SK-N-SH (cell line): Measurements from ENCODE around the gene RBMS3. TPM values are rescaled to one million over a fixed set of nuclear protein-coding genes. Genes with fewer than 3 reads are reported as not detected.

ENCODE experiments used
- CTCF ChIA-PET: fragments of 300-600, 350-600 bp; formaldehyde crosslinking; extraction: SDS; loops from one replicate; lab custom pipeline; 2021; lab: Yijun Ruan, JAX
- POLR2A ChIA-PET: fragments of 350-600 bp; sonication (Branson Sonifier 250); formaldehyde crosslinking; extraction: SDS; loops from one replicate; lab custom pipeline; 2020; ENCODE audit warnings: antibody characterized with exemption, inconsistent platforms; lab: Yijun Ruan, JAX
- DNase-seq: peaks from one replicate; pipeline ENCODE4 v3.0.0; 2012
- H2AFZ ChIP-seq: fragments of 200-600 bp; sonication (generic); 2 replicates; pipeline ENCODE4 v1.8.1; 2016; ENCODE audit warnings: antibody characterized with exemption, mild to moderate bottlenecking, low read depth
- H3F3A ChIP-seq: fragments of 200-600 bp; sonication (generic); replicated peaks from 2 replicates; pipeline ENCODE3; 2016; ENCODE audit warnings: antibody characterized with exemption, mild to moderate bottlenecking; ENCODE audit not compliant: insufficient read depth
- H3K27ac ChIP-seq, 2 experiments: fragments of 200-500 bp in 1 of 2; fragments of 200-600 bp in 1 of 2; sonication (Bioruptor generic) in 1 of 2; sonication (generic), shearing (Covaris generic) in 1 of 2; 2 replicates each; pipeline versions ENCODE4 v1.5.1 to v1.6.1; 2014 to 2016; ENCODE audit warnings: low read depth in 2 of 2, inconsistent platforms in 1 of 2, low read length in 1 of 2, mild to moderate bottlenecking in 1 of 2, mixed read lengths in 1 of 2
- H3K27me3 ChIP-seq: fragments of 200-600 bp; sonication (generic), shearing (Covaris generic); 2 replicates; pipeline ENCODE4 v1.6.1; 2016; ENCODE audit warnings: mixed run types; ENCODE audit not compliant: insufficient read depth
- H3K36me3 ChIP-seq, 2 experiments: fragments of 200-500 bp in 1 of 2; fragments of 200-600 bp in 1 of 2; sonication (Bioruptor generic) in 1 of 2; sonication (generic) in 1 of 2; replicated peaks in 1 of 2; 2 replicates each; pipeline versions ENCODE3 to v1.5.1; 2014 to 2016; ENCODE audit warnings: low read length in 1 of 2, mild to moderate bottlenecking in 1 of 2; ENCODE audit not compliant: insufficient read depth in 2 of 2, control insufficient read depth in 1 of 2
- H3K4me1 ChIP-seq, 2 experiments: fragments of 200-500 bp in 1 of 2; fragments of 200-600 bp in 1 of 2; sonication (Bioruptor generic) in 1 of 2; sonication (generic), shearing (Covaris generic) in 1 of 2; 2 replicates each; pipeline versions ENCODE4 v1.5.1 to v1.6.1; 2014 to 2016; ENCODE audit warnings: low read depth in 1 of 2, low read length in 1 of 2, mixed run types in 1 of 2; ENCODE audit not compliant: insufficient read depth in 2 of 2, control insufficient read depth in 1 of 2
- H3K4me2 ChIP-seq: fragments of 200-600 bp; sonication (generic), shearing (Covaris generic); 2 replicates; pipeline ENCODE4 v1.6.1; 2017; ENCODE audit warnings: mixed run types
- H3K4me3 ChIP-seq, 2 experiments: fragments of 200-500 bp in 1 of 2; fragments of 200-600 bp in 1 of 2; sonication (Bioruptor generic) in 1 of 2; sonication (generic), shearing (Covaris generic) in 1 of 2; 2 replicates each; pipeline versions ENCODE4 v1.5.1 to v1.8.1; 2014 to 2016; ENCODE audit warnings: low read depth in 2 of 2, inconsistent platforms in 1 of 2, low read length in 1 of 2, mild to moderate bottlenecking in 1 of 2, mixed read lengths in 1 of 2, moderate library complexity in 1 of 2
- H3K79me2 ChIP-seq: fragments of 200-600 bp; sonication (generic); 2 replicates; pipeline ENCODE4 v1.8.1; 2017; ENCODE audit warnings: mild to moderate bottlenecking; ENCODE audit not compliant: insufficient read depth
- H3K9ac ChIP-seq: fragments of 200-600 bp; sonication (generic); 2 replicates; pipeline ENCODE4 v1.6.1; 2017; ENCODE audit warnings: mixed run types
- H3K9me2 ChIP-seq: fragments of 200-600 bp; sonication (generic); 2 replicates; pipeline ENCODE4 v1.6.1; 2017; ENCODE audit warnings: mixed run types
- H3K9me3 ChIP-seq: fragments of 200-600 bp; sonication (generic); 2 replicates; pipeline ENCODE4 v1.6.1; 2017; ENCODE audit warnings: mixed run types, mild to moderate bottlenecking, moderate library complexity
- H4K20me1 ChIP-seq: fragments of 200-600 bp; sonication (generic); 2 replicates; pipeline ENCODE4 v1.6.1; 2017; ENCODE audit warnings: mild to moderate bottlenecking, mixed run types; ENCODE audit not compliant: insufficient read depth
- CHD2 ChIP-seq: fragments of 150-350 bp; IDR thresholded peaks from 2 replicates; pipeline ENCODE4 v1.6.1; 2018; ENCODE audit warnings: low read length; ENCODE audit not compliant: partially characterized antibody
- ELF1 ChIP-seq: IDR thresholded peaks from 2 replicates; pipeline ENCODE4 v1.4.0; 2012
- EP300 ChIP-seq, 2 experiments: IDR thresholded peaks; 2 replicates each; pipeline versions ENCODE4 v1.4.0 to v1.6.1; 2012; ENCODE audit warnings: borderline replicate concordance in 1 of 2, low read depth in 1 of 2, low read length in 1 of 2
- FOXJ3 ChIP-seq: sonication (generic); formaldehyde crosslinking; IDR thresholded peaks from 2 replicates; pipeline ENCODE4 v1.5.1; 2020; ENCODE audit warnings: mild to moderate bottlenecking, missing genetic modification reagents
- FOXM1 ChIP-seq: IDR thresholded peaks from 2 replicates; pipeline ENCODE4 v1.4.0; 2012; ENCODE audit warnings: low read depth, mild to moderate bottlenecking
- GABPA ChIP-seq: IDR thresholded peaks from 2 replicates; pipeline ENCODE4 v1.4.0; 2012; ENCODE audit warnings: low read depth, mild to moderate bottlenecking
- IRF3 ChIP-seq: fragments of 150-350 bp; IDR thresholded peaks from 2 replicates; pipeline ENCODE4 v1.6.1; 2016; ENCODE audit warnings: mild to moderate bottlenecking, low read depth, low read length
- JUND ChIP-seq: IDR thresholded peaks from 2 replicates; pipeline ENCODE4 v1.4.0; 2012
- MXI1 ChIP-seq: IDR thresholded peaks from 2 replicates; pipeline ENCODE4 v1.6.1; 2012; ENCODE audit warnings: mild to moderate bottlenecking, low read depth, low read length, improper control_type of control experiment
- NFIC ChIP-seq: IDR thresholded peaks from 2 replicates; pipeline ENCODE4 v1.4.0; 2012; ENCODE audit warnings: borderline replicate concordance
- NRF1 ChIP-seq: IDR thresholded peaks from 2 replicates; pipeline ENCODE4 v1.6.1; 2012; ENCODE audit warnings: low read depth, mild to moderate bottlenecking, low read length
- PBX3 ChIP-seq: IDR thresholded peaks from 2 replicates; pipeline ENCODE4; 2012
- POLR2AphosphoS5 ChIP-seq: IDR thresholded peaks from 2 replicates; pipeline ENCODE4 v1.6.1; 2012; ENCODE audit warnings: low read depth, low read length
- RAD21 ChIP-seq: IDR thresholded peaks from 2 replicates; pipeline ENCODE4 v1.6.1; 2012; ENCODE audit warnings: mild to moderate bottlenecking, low read length
- RCOR1 ChIP-seq: fragments of 150-350 bp; IDR thresholded peaks from 2 replicates; pipeline ENCODE4 v1.6.1; 2017; ENCODE audit warnings: antibody characterized with exemption, low read length
- SIN3A ChIP-seq: IDR thresholded peaks from 2 replicates; pipeline ENCODE4 v1.6.1; 2012; ENCODE audit warnings: low read depth, mild to moderate bottlenecking, low read length, moderate library complexity, borderline replicate concordance
- TCF12 ChIP-seq: IDR thresholded peaks from 2 replicates; pipeline ENCODE4 v1.4.0; 2012
- TEAD4 ChIP-seq: IDR thresholded peaks from 2 replicates; pipeline ENCODE4 v1.4.0; 2012; ENCODE audit warnings: mild to moderate bottlenecking, borderline replicate concordance; ENCODE audit not compliant: insufficient read depth
- WGBS: methylation state at CpG from one replicate; pipeline ENCODE4 v1.1.6; 2017; ENCODE audit warnings: low lambda C conversion rate; 5-methylcytosine and 5-hydroxymethylcytosine counted together
- polyA plus RNA-seq, 3 experiments: library from polyadenylated mRNA; depleted of rRNA; stranded (reverse); fragments of >200 nt; gene quantifications; 2 replicates each; pipeline ENCODE4 v1.2.3, GENCODE V29; 2012
- TF ChIP-seq, protein P1 (sequence below): IDR thresholded peaks from 2 replicates; pipeline ENCODE4 v1.4.0; 2012; ENCODE audit warnings: low read depth, borderline replicate concordance

The RBMS3 gene
- polyA plus RNA-seq, 1 of the 3 experiments (the other 2 are of a cell fraction) = 8.2 TPM

GRCh38 chr3:29637068-29637467, 356.2 kb downstream of the RBMS3 start:
- TF ChIP-seq SIN3A (no peak), EP300 (IDR thresholded peaks at IDR 0.05; ENCODE audit: borderline replicate concordance in 1 of 2, low read depth in 1 of 2, low read length in 1 of 2) (no peak), IRF3 (no peak), FOXM1 (no peak), PBX3 (no peak), MXI1 (no peak), TEAD4 (no peak), CHD2 (no peak), GABPA (no peak), TCF12 (no peak), NRF1 (no peak), FOXJ3 (no peak), JUND (no peak), RAD21 (no peak)
- TF ChIP-seq, protein P1, sequence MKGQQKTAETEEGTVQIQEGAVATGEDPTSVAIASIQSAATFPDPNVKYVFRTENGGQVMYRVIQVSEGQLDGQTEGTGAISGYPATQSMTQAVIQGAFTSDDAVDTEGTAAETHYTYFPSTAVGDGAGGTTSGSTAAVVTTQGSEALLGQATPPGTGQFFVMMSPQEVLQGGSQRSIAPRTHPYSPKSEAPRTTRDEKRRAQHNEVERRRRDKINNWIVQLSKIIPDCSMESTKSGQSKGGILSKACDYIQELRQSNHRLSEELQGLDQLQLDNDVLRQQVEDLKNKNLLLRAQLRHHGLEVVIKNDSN = no peak
- Histone ChIP-seq H3K9me2 (no peaks in the 10 kb centered on the region), H3F3A (peaks cover 19% of the 10 kb centered on the region), H2AFZ (no peak overlapping the region), H3K36me3 (peaks cover 11 to 13% of the 10 kb centered on the region in 2 experiments), H3K27me3 (no peaks in the 10 kb centered on the region), H3K4me3 (no peak overlapping the region), H4K20me1 (no peaks in the 10 kb centered on the region), H3K79me2 (peaks cover 53% of the 10 kb centered on the region), H3K27ac (peak overlapping the region in 1 of 2 experiments; percentile 100; a peak in 2 of 4 replicates), H3K4me2 (no peak overlapping the region), H3K9ac (no peak overlapping the region), H3K4me1 (peaks cover 0 to 20% of the 10 kb centered on the region in 2 experiments; a peak in 3 of 4 replicates), H3K9me3 (no peaks in the 10 kb centered on the region)
- ChIA-PET POLR2A (no interaction called here), CTCF (no interaction called here)
- WGBS = 97% methylated on average over 3 of the region's 3 CpGs
- DNase-seq = no peak

- Histone ChIP-seq H3K27me3 (no peaks in the 10 kb centered on the region), H3K4me1 (peaks cover 13 to 41% of the 10 kb centered on the region in 2 experiments; a peak in 3 of 4 replicates), H4K20me1 (no peaks in the 10 kb centered on the region), H3K9me3 (no peaks in the 10 kb centered on the region), H3K4me3 (peak overlapping the region; percentile 15 to 31; a peak in 2 of 4 replicates), H3K9ac (peak overlapping the region; percentile 28; the same call in 1 of the 2 replicates), H3K27ac (peak overlapping the region; percentile 92 to 100), H3K36me3 (peaks cover 9 to 11% of the 10 kb centered on the region in 2 experiments), H3K79me2 (peaks cover 54% of the 10 kb centered on the region)
- ChIA-PET CTCF (no interaction called here), POLR2A (no interaction called here)
- no peak for DNase-seq
- WGBS = 15% methylated on average over 2 of the region's 2 CpGs
- TF ChIP-seq RCOR1 (peak; percentile 53), TEAD4 (no peak), EP300 (IDR thresholded peaks at IDR 0.05; ENCODE audit: borderline replicate concordance in 1 of 2, low read depth in 1 of 2, low read length in 1 of 2) (peak in 1 of 2 experiments; percentile 12; a peak in 1 of 4 replicates), ELF1 (no peak), TCF12 (peak; percentile 13; the same call in 1 of the 2 replicates), POLR2AphosphoS5 (0 out of 2 replicates have a peak, but pooled peaks have one; percentile 10), NFIC (peak; percentile 69)
- TF ChIP-seq, all 33 proteins: peak for 5
- Histone ChIP-seq H3K4me2 (peak overlapping the region; percentile 72), H3K9me2 (no peaks in the 10 kb centered on the region), H2AFZ (no peak overlapping the region), H3F3A (peaks cover 42% of the 10 kb centered on the region)
These were observed 358.9 kb downstream of the RBMS3 start for GRCh38 chr3:29639578-29640290.
